Ascending aorta (tissue), 2 donors: ENCODE results near the gene NIPSNAP3A. TPM values are rescaled to one million over a fixed set of nuclear protein-coding genes. Genes with fewer than 3 reads are reported as not detected.
"Not testable (repeated sequence)": the region's sequence is repeated elsewhere in the genome, so short reads cannot be mapped to it uniquely, and the experiment has no call there.

Experiments
- DNase-seq, 2 donors: peaks; one replicate each; pipeline ENCODE4 v3.0.0-alpha.2; 2019; ENCODE audit warnings: low spot score in 2 of 2
- H3K27ac ChIP-seq, 2 donors: fragments of 200-600 bp; sonication (generic); one replicate each; pipeline ENCODE4 v1.5.1; 2016 to 2017; ENCODE audit warnings: mild to moderate bottlenecking in 1 of 2
- H3K27me3 ChIP-seq: fragments of 200-600 bp; sonication (generic); one replicate; pipeline ENCODE4 v1.5.1; 2017
- H3K36me3 ChIP-seq, 2 donors: fragments of 200-600 bp; sonication (generic); one replicate each; pipeline ENCODE4 v1.5.1; 2016
- H3K4me1 ChIP-seq, 2 donors: fragments of 200-600 bp; sonication (generic); one replicate each; pipeline ENCODE4 v1.5.1; 2016 to 2017; ENCODE audit warnings: mild to moderate bottlenecking in 1 of 2
- H3K4me3 ChIP-seq, 2 donors: fragments of 200-600 bp; sonication (generic); one replicate each; pipeline ENCODE4 v1.5.1; 2016 to 2017; ENCODE audit warnings: mild to moderate bottlenecking in 1 of 2
- H3K9me3 ChIP-seq, 2 donors: fragments of 200-600 bp; sonication (generic); one replicate each; pipeline ENCODE4 v1.5.1; 2016
- intact Hi-C: fragments of 100-400 bp; cut with DNase I; formaldehyde crosslinking; loops from one replicate; pipeline ENCODE4 v1.15.1; 2023
- total RNA-seq: library from RNA; depleted of rRNA; stranded (reverse); fragments of >200 nt; gene quantifications from one replicate; pipeline ENCODE4 v1.1.0, GENCODE V29; 2016
- TF ChIP-seq, protein P1 (sequence below), 3 experiments: fragments of 200-600 bp in 2 of 3; fragments of 450-650 bp in 1 of 3; sonication (generic) in 2 of 3; IDR thresholded peaks; one replicate each; pipeline ENCODE4 v1.5.1; 2016 to 2019; ENCODE audit warnings: antibody characterized with exemption in 3 of 3, mild to moderate bottlenecking in 1 of 3, moderate library complexity in 1 of 3

The NIPSNAP3A gene
- 9.7 TPM for total RNA-seq

DNA sequence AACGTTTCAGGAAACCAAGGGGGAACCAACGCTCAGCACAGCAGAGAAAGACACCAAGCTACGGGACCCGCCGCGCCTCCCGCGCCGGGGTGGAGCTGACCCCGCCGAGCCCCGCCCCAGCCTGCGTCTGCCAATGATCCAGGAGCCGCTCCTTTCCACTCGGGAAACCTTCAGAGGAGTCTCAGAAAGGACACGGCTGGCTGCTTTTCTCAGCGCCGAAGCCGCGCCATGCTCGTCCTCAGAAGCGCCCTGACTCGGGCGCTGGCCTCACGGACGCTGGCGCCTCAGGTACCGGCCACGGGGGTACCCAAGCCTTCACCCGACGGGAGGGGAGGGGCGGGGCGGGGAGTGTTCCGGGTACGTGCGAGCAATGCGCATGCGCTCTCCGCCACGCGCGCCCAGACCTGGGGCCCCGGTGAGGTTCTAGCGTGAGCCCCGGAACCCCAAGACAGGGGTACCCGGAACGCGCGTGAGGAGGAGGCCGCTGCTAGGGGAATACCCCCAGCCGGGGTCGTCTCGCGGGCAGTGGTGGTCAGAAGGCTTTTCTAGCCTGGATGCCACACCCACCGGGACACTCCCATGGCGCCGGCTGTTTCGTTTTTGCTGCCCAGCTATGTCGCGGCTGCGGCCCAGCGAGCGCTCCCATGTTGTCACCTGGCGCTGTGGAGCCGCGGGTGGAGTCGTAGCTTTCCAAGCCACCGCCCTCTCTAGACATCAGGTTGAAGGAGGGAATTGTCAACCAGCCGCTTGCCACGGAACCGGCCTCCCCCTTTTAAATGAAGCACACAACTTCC, at the start of gene NIPSNAP3A:
NIPSNAP3A (plus strand) TSS at position 119 of the 794 bp plus-strand sequence; CDS start at position 229, 110 bp downstream.
- Histone ChIP-seq H3K36me3 (peaks cover 9 to 12% of the 10 kb centered on the region in 2 donors), H3K9me3 (no peaks in the 10 kb centered on the region), H3K27ac (peak within 1 kb of the TSS; percentile 91 to 94), H3K4me1 (peaks cover 0 to 7% of the 10 kb centered on the region in 2 donors), H3K4me3 (peak within 1 kb of the TSS; percentile 78 to 100), H3K27me3 (no peaks in the 10 kb centered on the region)
- TF ChIP-seq, protein P1, sequence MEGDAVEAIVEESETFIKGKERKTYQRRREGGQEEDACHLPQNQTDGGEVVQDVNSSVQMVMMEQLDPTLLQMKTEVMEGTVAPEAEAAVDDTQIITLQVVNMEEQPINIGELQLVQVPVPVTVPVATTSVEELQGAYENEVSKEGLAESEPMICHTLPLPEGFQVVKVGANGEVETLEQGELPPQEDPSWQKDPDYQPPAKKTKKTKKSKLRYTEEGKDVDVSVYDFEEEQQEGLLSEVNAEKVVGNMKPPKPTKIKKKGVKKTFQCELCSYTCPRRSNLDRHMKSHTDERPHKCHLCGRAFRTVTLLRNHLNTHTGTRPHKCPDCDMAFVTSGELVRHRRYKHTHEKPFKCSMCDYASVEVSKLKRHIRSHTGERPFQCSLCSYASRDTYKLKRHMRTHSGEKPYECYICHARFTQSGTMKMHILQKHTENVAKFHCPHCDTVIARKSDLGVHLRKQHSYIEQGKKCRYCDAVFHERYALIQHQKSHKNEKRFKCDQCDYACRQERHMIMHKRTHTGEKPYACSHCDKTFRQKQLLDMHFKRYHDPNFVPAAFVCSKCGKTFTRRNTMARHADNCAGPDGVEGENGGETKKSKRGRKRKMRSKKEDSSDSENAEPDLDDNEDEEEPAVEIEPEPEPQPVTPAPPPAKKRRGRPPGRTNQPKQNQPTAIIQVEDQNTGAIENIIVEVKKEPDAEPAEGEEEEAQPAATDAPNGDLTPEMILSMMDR (IDR thresholded peaks at IDR 0.05) = no peak
- intact Hi-C loops = no loop called here
- peak; percentile 27 to 91 for DNase-seq

DNA sequence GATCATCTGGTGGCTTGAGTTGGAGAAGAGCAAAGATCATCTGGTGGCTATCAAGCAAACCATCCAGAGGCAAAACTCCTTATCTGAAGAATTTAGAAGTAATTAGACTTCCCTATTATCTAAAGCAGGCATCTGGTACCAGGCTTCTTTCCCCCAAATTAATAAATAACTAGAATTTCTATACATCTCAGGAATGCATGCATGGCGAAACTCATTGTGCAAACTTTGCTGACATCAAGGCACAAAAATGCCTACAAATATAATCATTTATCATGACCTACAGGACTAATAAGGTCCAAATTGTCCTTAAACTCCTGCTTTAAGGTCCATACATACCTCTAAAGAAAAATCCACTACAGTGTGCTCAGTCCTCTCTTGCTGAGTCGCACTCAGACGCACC, 47.2 kb upstream of the NIPSNAP3A start:
- no peaks in the 10 kb centered on the region for H3K9me3 ChIP-seq
- H3K36me3 ChIP-seq = no peaks in the 10 kb centered on the region
- no peaks in the 10 kb centered on the region for H3K27me3 ChIP-seq
- H3K27ac ChIP-seq = no peak overlapping the region
- no peak overlapping the region for H3K4me3 ChIP-seq
- intact Hi-C loops = no loop called here
- no peak for DNase-seq
- H3K4me1 ChIP-seq = no peaks in the 10 kb centered on the region
- TF ChIP-seq, protein P1 (IDR thresholded peaks at IDR 0.05) = no peak

DNA sequence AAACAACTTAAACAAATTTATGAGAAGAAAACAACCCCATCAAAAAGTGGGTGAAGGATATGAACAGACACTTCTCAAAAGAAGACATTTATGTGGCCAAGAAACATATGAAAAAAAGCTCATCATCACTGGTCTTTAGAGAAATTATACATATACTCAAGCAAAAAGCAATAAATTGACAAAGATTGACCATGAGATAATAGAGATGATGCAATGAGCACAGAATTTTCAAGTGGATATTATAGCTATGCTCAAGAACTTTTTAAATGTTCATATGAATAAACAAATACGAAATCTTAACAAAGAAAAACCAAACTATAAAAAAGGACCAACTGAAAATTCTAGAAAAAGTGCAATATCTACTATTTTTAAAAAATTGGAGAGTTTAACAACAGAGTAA, 38.7 kb upstream of the NIPSNAP3A start:
- intact Hi-C loops, DNase-seq, H3K27ac ChIP-seq, H3K4me3 ChIP-seq, H3K36me3 ChIP-seq, H3K27me3 ChIP-seq, H3K4me1 ChIP-seq, H3K9me3 ChIP-seq: not testable (repeated sequence)

DNA sequence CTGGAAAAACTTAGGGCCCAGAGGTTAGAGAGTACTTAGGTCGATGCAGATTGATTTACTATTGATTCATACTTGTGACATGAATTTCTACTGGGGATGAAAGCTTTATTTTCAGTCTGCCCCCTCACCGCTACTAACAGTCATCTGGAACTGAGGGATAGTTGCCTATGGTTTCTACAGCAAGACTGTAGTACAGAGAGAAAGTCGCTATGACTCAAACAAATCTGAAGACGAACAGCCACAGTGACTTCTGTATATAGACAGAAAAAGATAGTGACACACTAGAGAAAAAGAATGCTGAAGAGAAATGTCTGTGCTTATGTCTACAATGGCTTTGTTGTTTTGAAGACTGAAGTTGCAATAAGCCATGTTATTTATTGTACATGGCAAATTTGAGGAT, 35.9 kb upstream of the NIPSNAP3A start:
- intact Hi-C loops = no loop called here
- no peak for DNase-seq
- TF ChIP-seq, protein P1 (IDR thresholded peaks at IDR 0.05) = no peak
- Histone ChIP-seq H3K9me3 (no peaks in the 10 kb centered on the region), H3K4me3 (no peak overlapping the region), H3K4me1 (no peaks in the 10 kb centered on the region), H3K27me3 (no peaks in the 10 kb centered on the region), H3K36me3 (no peaks in the 10 kb centered on the region), H3K27ac (no peak overlapping the region)

DNA sequence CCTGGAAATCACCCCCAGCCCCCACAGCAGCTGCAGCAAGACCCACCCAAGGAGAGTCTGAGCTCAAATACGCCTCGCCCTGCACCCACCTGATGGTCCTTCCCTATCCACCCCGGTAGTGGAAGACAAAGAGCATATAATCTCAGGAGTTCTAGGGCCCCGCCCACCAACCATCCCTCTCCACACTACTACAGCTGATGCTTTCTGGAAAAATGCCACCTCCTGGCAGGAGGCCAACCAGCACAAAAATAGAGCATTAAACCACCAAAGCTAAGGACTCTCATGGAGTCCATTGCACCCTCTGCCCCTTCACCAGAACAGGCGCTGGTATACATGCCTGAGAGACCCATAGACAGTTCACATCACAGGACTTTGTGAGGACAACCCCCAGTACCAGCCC, 22.5 kb upstream of the NIPSNAP3A start:
- intact Hi-C loops = no loop called here
- TF ChIP-seq, protein P1 (IDR thresholded peaks at IDR 0.05) = no peak
- Histone ChIP-seq H3K27ac (no peak overlapping the region), H3K36me3 (no peaks in the 10 kb centered on the region), H3K4me1 (no peaks in the 10 kb centered on the region), H3K9me3 (peaks cover 0 to 2% of the 10 kb centered on the region in 2 donors), H3K4me3 (no peak overlapping the region), H3K27me3 (no peaks in the 10 kb centered on the region)
- DNase-seq = no peak

DNA sequence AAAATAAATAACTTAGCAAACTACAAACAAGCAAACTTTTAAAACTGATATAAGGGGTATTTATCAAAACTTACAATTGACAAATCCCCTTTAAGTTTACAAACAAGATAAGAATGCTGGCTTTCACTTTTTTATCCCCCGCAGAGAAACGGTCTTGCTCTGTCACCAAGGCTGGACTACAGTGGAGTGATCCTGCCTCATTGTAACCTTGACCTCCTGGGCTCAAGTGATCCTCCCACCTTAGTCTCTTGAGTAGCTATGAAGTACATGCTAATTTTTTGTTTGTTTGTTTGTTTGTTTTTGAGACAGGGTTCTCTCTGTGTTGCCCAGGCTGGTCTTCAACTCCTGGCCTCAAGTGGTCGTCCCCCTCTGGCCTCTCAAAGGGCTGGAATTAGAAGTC, 9.0 kb upstream of the NIPSNAP3A start:
- no peaks in the 10 kb centered on the region for H3K27me3 ChIP-seq
- intact Hi-C loops = no loop called here
- DNase-seq = no peak

More for the DNA sequence above, 9.0 kb upstream of the NIPSNAP3A start:
- no peaks in the 10 kb centered on the region for H3K4me1 ChIP-seq
- no peaks in the 10 kb centered on the region for H3K9me3 ChIP-seq
- no peak overlapping the region for H3K4me3 ChIP-seq
- no peak overlapping the region for H3K27ac ChIP-seq
- H3K36me3 ChIP-seq = no peaks in the 10 kb centered on the region
- TF ChIP-seq, protein P1 (IDR thresholded peaks at IDR 0.05) = no peak
